ENCODE measurements around the gene ALAS1. TPM values are rescaled to one million over a fixed set of nuclear protein-coding genes. Genes with fewer than 3 reads are reported as not detected.

Gene ALAS1
- total and polyA plus RNA-seq, 2 donors (not counting 1 experiment from before 2014, with no cell fraction given) = 26.1 to 30.2 TPM

- Histone ChIP-seq H3K4me1 (ENCODE audit: control insufficient read depth in 2 of 2, insufficient read depth in 2 of 2, low read length in 2 of 2) (peaks cover 0 to 2% of the 10 kb centered on the region in 2 donors), H4K20me1 (ENCODE audit: control insufficient read depth, insufficient read depth, low read length, poor library complexity, severe bottlenecking) (no peaks in the 10 kb centered on the region), H3K9ac (ENCODE audit: low read length) (no peak overlapping the region), H3K79me2 (ENCODE audit: control insufficient read depth, insufficient read depth, low read length) (no peaks in the 10 kb centered on the region), H3K4me2 (replicated peaks; ENCODE audit: low read depth, low read length, poor library complexity, severe bottlenecking) (no peak overlapping the region), H3K27ac (ENCODE audit: low read length in 2 of 2) (no peak overlapping the region), H3K4me3 (ENCODE audit: control extremely low read depth in 1 of 5, extremely low read depth in 1 of 5, insufficient read depth in 1 of 5, low read depth in 2 of 5, low read length in 4 of 5) (no peak overlapping the region), H2AFZ (ENCODE audit: insufficient read depth, low read depth, low read length, poor library complexity, severe bottlenecking) (no peak overlapping the region), H3K36me3 (replicated peaks in 1 of 2; ENCODE audit: control extremely low read depth in 1 of 2, control insufficient read depth in 1 of 2, extremely low read depth in 1 of 2, insufficient read depth in 2 of 2, low read length in 1 of 2) (no peaks in the 10 kb centered on the region), H3K9me3 (ENCODE audit: control extremely low read depth in 1 of 3, control insufficient read depth in 2 of 3, insufficient read depth in 1 of 3, low read length in 2 of 3) (no peaks in the 10 kb centered on the region), H3K27me3 (replicated peaks in 1 of 4; ENCODE audit: control extremely low read depth in 1 of 4, control insufficient read depth in 3 of 4, insufficient read depth in 4 of 4, low read length in 3 of 4) (no peaks in the 10 kb centered on the region)
- H3K9me3 Mint-ChIP-seq (ENCODE audit: insufficient read depth) = no peaks in the 10 kb centered on the region
- H3K4me3 Mint-ChIP-seq = no peak overlapping the region
- TF ChIP-seq, protein P1, sequence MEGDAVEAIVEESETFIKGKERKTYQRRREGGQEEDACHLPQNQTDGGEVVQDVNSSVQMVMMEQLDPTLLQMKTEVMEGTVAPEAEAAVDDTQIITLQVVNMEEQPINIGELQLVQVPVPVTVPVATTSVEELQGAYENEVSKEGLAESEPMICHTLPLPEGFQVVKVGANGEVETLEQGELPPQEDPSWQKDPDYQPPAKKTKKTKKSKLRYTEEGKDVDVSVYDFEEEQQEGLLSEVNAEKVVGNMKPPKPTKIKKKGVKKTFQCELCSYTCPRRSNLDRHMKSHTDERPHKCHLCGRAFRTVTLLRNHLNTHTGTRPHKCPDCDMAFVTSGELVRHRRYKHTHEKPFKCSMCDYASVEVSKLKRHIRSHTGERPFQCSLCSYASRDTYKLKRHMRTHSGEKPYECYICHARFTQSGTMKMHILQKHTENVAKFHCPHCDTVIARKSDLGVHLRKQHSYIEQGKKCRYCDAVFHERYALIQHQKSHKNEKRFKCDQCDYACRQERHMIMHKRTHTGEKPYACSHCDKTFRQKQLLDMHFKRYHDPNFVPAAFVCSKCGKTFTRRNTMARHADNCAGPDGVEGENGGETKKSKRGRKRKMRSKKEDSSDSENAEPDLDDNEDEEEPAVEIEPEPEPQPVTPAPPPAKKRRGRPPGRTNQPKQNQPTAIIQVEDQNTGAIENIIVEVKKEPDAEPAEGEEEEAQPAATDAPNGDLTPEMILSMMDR (IDR thresholded peaks at IDR 0.05) = no peak
- TF ChIP-seq EZH2 (IDR thresholded peaks at IDR 0.05; ENCODE audit: borderline replicate concordance, insufficient read depth, low read depth, low read length, poor library complexity, severe bottlenecking) = no peak
- ChIA-PET POLR2A (no interaction called here), CTCF (interaction anchor here (0.6 to 1.1 kb wide), 2 partner anchors 140 to 264 kb away, joined by 3 read pairs; no protein-coding TSS in a partner anchor)
- ATAC-seq (ENCODE audit: low read depth) (no peak), DNase-seq (no peak)
- intact Hi-C loops (cut with micrococcal nuclease) = no loop called here
- no peak overlapping the region for H3K27ac Mint-ChIP-seq
- no peaks in the 10 kb centered on the region for H3K27me3 Mint-ChIP-seq
- WGBS (ENCODE audit: insufficient coverage) = 93% methylated on average over 3 of the region's 7 CpGs
- peaks cover 2% of the 10 kb centered on the region for H3K4me1 Mint-ChIP-seq
These were observed 14.0 kb upstream of the ALAS1 start for GRCh38 chr3:52183786-52184445.

DNA sequence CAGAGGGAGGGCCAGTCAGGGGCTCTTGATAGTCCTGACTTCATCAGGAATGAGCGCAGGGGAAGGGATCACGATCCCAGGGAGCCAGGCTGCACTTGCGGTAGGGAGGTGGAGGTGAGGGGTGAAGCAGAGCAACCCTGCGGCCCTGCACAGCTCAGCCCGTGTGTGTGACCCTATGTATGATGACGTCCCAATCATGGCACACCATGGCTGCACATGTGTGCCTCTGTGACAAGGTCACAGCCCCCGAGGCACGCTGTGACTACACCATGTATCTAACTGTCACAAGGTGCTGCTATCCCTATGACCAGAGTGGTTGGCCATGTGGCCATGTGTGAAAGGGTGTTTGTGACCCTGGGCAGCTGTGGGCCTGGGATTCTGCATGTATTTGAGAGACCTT is 13.3 kb upstream of the ALAS1 start:
- Histone ChIP-seq H3K4me2 (replicated peaks; ENCODE audit: low read depth, low read length, poor library complexity, severe bottlenecking) (no peak overlapping the region), H3K4me1 (ENCODE audit: control insufficient read depth in 2 of 2, insufficient read depth in 2 of 2, low read length in 2 of 2) (peaks cover 0 to 6% of the 10 kb centered on the region in 2 donors), H3K4me3 (ENCODE audit: control extremely low read depth in 1 of 5, extremely low read depth in 1 of 5, insufficient read depth in 1 of 5, low read depth in 2 of 5, low read length in 4 of 5) (no peak overlapping the region), H3K27ac (ENCODE audit: low read length in 2 of 2) (no peak overlapping the region), H3K36me3 (replicated peaks in 1 of 2; ENCODE audit: control extremely low read depth in 1 of 2, control insufficient read depth in 1 of 2, extremely low read depth in 1 of 2, insufficient read depth in 2 of 2, low read length in 1 of 2) (no peaks in the 10 kb centered on the region), H3K79me2 (ENCODE audit: control insufficient read depth, insufficient read depth, low read length) (no peaks in the 10 kb centered on the region), H2AFZ (ENCODE audit: insufficient read depth, low read depth, low read length, poor library complexity, severe bottlenecking) (no peak overlapping the region), H3K9ac (ENCODE audit: low read length) (no peak overlapping the region), H4K20me1 (ENCODE audit: control insufficient read depth, insufficient read depth, low read length, poor library complexity, severe bottlenecking) (no peaks in the 10 kb centered on the region), H3K27me3 (replicated peaks in 1 of 4; ENCODE audit: control extremely low read depth in 1 of 4, control insufficient read depth in 3 of 4, insufficient read depth in 4 of 4, low read length in 3 of 4) (no peaks in the 10 kb centered on the region), H3K9me3 (ENCODE audit: control extremely low read depth in 1 of 3, control insufficient read depth in 2 of 3, insufficient read depth in 1 of 3, low read length in 2 of 3) (no peaks in the 10 kb centered on the region)
- DNase-seq (no peak), ATAC-seq (ENCODE audit: low read depth) (no peak)
- TF ChIP-seq EZH2 (IDR thresholded peaks at IDR 0.05; ENCODE audit: borderline replicate concordance, insufficient read depth, low read depth, low read length, poor library complexity, severe bottlenecking) = no peak
- TF ChIP-seq, protein P1 (IDR thresholded peaks at IDR 0.05) = no peak
- intact Hi-C loops (cut with micrococcal nuclease) = no loop called here
- Mint-ChIP-seq H3K27me3 (no peaks in the 10 kb centered on the region), H3K4me3 (no peak overlapping the region), H3K27ac (no peak overlapping the region), H3K4me1 (peaks cover 6% of the 10 kb centered on the region), H3K9me3 (ENCODE audit: insufficient read depth) (no peaks in the 10 kb centered on the region)
- ChIA-PET CTCF (interaction anchor here (1.1 kb wide), 1 partner anchor 263 kb away, joined by 3 read pairs; no protein-coding TSS in a partner anchor), POLR2A (no interaction called here)
- WGBS (ENCODE audit: insufficient coverage) = 97% methylated on average over 6 of the region's 8 CpGs

Measured in B cell (primary cell).